Nephron (organoid): ENCODE data around the gene ARMC7.

Experiments used
- H3K27ac Mint-ChIP-seq, 3 experiments: 2 replicates each; pipeline ENCODE4 v1.8.0; 2020; ENCODE audit warnings: mixed read lengths in 3 of 3, mild to moderate bottlenecking in 2 of 3, moderate library complexity in 1 of 3
- H3K27me3 Mint-ChIP-seq: 2 replicates; pipeline ENCODE4 v1.8.0; 2021; ENCODE audit warnings: low read depth, mild to moderate bottlenecking, moderate library complexity, mixed read lengths
- H3K36me3 Mint-ChIP-seq: 2 replicates; pipeline ENCODE4 v1.8.0; 2020; ENCODE audit warnings: low read depth, mixed read lengths
- H3K4me1 Mint-ChIP-seq: 2 replicates; pipeline ENCODE4 v1.8.0; 2020; ENCODE audit warnings: mixed read lengths
- H3K4me3 Mint-ChIP-seq, 3 experiments: 2 replicates each; pipeline ENCODE4 v1.8.0; 2020; ENCODE audit warnings: mild to moderate bottlenecking in 3 of 3, mixed read lengths in 3 of 3, moderate library complexity in 2 of 3
- H3K9me3 Mint-ChIP-seq: 2 replicates; pipeline ENCODE4 v1.8.0; 2020; ENCODE audit warnings: mixed read lengths
- CTCF ChIP-seq, 3 experiments: fragments of 200-600 bp; sonication (generic); IDR thresholded peaks; one replicate each; pipeline ENCODE4 v1.5.0; 2021; ENCODE audit warnings: antibody characterized with exemption in 3 of 3; ENCODE audit not compliant: unreplicated experiment in 3 of 3

The ARMC7 gene

GRCh38 chr17:75075597-75076336 lies 34.0 kb upstream of the ARMC7 start:
- peak overlapping the region in 1 of 3 experiments; percentile 16 for H3K4me3 Mint-ChIP-seq
- H3K4me1 Mint-ChIP-seq: peaks cover 29% of the 10 kb centered on the region
- no peaks in the 10 kb centered on the region for H3K36me3 Mint-ChIP-seq
- H3K27ac Mint-ChIP-seq: peak overlapping the region; percentile 41 to 76 (median 73)
- H3K27me3 Mint-ChIP-seq: peaks cover 4% of the 10 kb centered on the region
- H3K9me3 Mint-ChIP-seq: no peaks in the 10 kb centered on the region
- no peak for TF ChIP-seq CTCF (IDR thresholded peaks at IDR 0.05; ENCODE audit: unreplicated experiment in 3 of 3)

- peak overlapping the region in 1 of 3 experiments; percentile 72 for H3K27ac Mint-ChIP-seq
- no peaks in the 10 kb centered on the region for H3K36me3 Mint-ChIP-seq
- peaks cover 4% of the 10 kb centered on the region for H3K27me3 Mint-ChIP-seq
- H3K4me1 Mint-ChIP-seq: peaks cover 35% of the 10 kb centered on the region
- TF ChIP-seq CTCF (IDR thresholded peaks at IDR 0.05; ENCODE audit: unreplicated experiment in 3 of 3): no peak
- no peaks in the 10 kb centered on the region for H3K9me3 Mint-ChIP-seq
- H3K4me3 Mint-ChIP-seq: no peak overlapping the region
Observed at GRCh38 chr17:75077072-75077495, 32.7 kb upstream of the ARMC7 start.

- Mint-ChIP-seq H3K4me1 (peaks cover 40% of the 10 kb centered on the region), H3K4me3 (no peak overlapping the region), H3K27ac (peak overlapping the region in 2 of 3 experiments; percentile 84 to 92), H3K9me3 (no peaks in the 10 kb centered on the region), H3K27me3 (peaks cover 4% of the 10 kb centered on the region), H3K36me3 (no peaks in the 10 kb centered on the region)
- no peak for TF ChIP-seq CTCF (IDR thresholded peaks at IDR 0.05; ENCODE audit: unreplicated experiment in 3 of 3)
Observed at GRCh38 chr17:75077496-75078283, 32.1 kb upstream of the ARMC7 start.

GRCh38 chr17:75078284-75079022 lies 31.3 kb upstream of the ARMC7 start:
- Mint-ChIP-seq H3K4me3 (no peak overlapping the region), H3K9me3 (no peaks in the 10 kb centered on the region), H3K36me3 (no peaks in the 10 kb centered on the region), H3K4me1 (peaks cover 40% of the 10 kb centered on the region), H3K27ac (peak overlapping the region; percentile 82 to 92 (median 84)), H3K27me3 (peaks cover 4% of the 10 kb centered on the region)
- no peak for TF ChIP-seq CTCF (IDR thresholded peaks at IDR 0.05; ENCODE audit: unreplicated experiment in 3 of 3)

GRCh38 chr17:75079023-75079373 lies 30.8 kb upstream of the ARMC7 start:
- Mint-ChIP-seq H3K9me3 (no peaks in the 10 kb centered on the region), H3K4me3 (no peak overlapping the region), H3K36me3 (no peaks in the 10 kb centered on the region), H3K27ac (peak overlapping the region; percentile 82 to 92 (median 84)), H3K27me3 (peaks cover 4% of the 10 kb centered on the region), H3K4me1 (peaks cover 39% of the 10 kb centered on the region)
- TF ChIP-seq CTCF (IDR thresholded peaks at IDR 0.05; ENCODE audit: unreplicated experiment in 3 of 3): no peak
